ENCODE data around the gene MRPL20.
A peak's percentile ranks its signal among the peaks of the same experiment; 100 is the strongest.
"Not testable (repeated sequence)": the region's sequence is repeated elsewhere in the genome, so short reads cannot be mapped to it uniquely, and the experiment has no call there.

Gene MRPL20

DNA sequence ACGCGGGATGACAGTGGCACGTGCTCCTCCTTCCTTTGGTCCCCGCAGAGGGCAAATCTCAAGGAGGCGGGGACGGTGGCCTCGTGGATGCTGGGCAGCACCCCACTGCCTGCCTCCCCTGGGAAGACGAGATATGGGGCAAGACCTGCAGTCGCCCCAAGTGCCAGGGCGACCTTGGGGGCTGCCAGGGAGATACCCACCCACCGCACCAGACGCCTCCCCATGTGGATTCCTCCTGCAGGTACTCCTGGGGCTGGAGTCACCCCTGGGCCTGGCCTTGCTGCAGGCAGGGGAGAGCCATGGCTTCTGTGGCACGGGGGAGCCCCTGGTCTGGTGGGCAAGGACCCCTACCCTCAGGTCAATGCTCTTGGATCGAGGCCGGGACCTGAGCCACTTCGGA is 26.2 kb downstream of the MRPL20 start:
- no peak for DNase-seq

DNA sequence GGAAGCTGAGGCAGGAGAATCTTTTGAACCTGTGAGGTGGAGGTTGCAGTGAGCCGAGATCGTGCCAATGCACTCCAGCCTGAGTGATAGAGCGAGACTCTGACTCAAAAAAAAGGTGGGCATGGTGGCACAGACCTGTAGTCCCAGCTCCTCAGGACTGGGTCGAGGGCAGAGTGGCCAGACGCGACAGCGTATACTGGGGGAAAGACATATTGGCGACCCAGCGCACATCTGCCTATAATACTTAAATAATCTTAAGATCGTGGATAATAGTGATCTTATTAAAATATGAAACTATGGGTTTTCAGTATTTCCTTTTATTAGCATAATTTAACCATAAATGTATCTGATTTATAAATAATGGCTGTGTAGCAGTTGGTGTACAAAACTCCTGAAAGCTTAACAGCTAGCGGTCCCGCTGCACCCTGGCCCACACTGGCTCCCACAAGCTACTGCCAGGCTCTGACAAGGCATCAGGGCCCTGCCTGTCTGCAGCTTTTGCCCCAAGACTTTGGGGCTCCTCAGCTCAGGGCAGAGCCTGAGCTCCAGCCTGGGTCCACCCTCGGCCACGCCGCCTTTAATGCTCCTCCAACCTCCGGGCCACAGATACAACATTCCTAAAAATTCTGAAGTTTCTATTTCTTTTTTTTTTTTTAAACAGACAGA is 29.4 kb downstream of the MRPL20 start:
- no peak for DNase-seq

DNA sequence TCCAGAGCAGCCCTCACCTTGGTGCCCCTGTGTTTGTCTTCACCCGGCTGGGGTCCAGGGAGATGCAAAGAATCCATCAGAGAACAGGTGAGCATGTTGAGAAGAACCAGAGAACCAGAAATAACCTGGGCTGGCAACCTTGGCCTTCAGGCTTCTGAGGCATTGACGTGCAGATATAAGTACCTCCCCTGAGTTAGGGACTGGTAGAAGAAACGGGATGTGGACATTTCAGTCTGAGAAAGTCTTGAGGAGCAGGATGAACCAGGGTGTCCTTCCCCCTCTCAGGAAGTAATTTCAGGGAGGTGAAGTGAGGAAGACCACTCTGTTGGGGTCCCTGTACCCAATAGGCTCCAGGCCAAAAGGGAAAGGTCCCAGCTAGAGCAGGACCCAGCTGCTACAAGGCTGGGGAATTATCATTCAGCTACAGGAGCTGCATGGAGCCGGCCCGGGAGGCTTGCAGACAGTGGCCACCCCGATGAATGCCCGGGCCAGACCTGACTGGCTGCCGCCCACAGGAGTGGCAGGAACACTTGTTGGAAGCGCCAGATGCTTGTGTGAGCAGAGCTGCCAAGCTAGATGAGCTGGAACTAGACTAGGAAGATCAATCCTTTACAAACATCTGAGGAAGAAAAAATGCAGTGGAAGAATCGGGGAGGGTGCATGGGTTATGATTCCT is 30.4 kb downstream of the MRPL20 start:
- DNase-seq = no peak

DNA sequence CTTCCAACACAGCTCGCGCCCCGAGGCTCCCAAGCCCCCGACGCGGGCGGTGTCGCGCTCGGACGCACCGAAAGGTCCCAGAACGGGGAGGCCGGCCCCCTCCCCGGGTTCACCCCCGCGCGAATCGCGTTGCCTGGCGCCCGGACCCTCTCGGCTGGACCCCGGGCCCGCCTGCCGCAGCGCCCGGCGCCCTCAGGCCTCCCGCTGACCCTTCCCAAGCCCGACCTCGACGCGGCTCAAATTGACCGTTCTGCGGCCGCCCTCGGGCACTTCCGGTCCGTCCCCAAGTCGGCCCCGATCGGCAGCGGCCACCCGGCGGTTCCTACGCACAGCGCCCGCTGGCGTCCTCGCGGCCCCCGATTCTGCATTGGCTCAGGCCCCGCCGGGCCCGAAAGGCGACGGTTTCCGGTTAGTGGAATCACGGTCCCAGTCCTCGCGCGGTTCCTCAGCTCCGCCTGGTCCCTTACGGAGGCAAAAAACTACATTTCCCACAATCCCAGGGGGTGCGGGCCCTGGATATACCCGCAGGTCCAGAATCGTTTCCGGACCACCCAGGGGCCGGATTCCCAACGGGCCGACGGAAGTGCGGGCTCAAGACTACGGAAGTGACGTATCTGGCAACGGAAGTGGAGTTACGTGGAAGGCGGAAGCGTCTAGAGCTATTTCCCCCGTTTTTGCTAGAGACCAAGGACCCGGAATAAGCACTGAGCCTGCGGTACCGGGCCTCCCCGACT is 32.0 kb downstream of the MRPL20 start, which contains the start of gene AURKAIP1:
Gene AURKAIP1, minus strand, starts transcription at position 279 of the 734 bp plus-strand sequence. CDS start 451 bp downstream, outside the sequence.
- peak; percentile 97 for DNase-seq

DNA sequence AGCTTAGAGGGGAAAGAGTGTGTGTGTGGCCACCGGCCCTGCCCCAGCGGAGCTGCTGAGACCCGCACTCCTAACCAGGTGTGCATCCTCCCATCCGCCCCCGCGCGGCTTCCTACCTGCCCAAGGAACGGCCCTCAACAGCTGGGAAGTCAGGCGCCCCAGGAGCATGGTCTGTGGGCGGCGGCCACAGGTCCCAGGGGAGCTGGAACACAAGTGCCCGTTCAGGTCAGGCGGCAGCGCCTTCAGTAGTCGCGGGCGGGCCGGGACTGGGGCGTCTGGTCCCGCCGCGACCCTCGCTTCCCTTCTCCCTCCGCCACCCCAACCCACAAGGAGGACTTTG is 32.5 kb downstream of the MRPL20 start:
- DNase-seq = no peak

DNA sequence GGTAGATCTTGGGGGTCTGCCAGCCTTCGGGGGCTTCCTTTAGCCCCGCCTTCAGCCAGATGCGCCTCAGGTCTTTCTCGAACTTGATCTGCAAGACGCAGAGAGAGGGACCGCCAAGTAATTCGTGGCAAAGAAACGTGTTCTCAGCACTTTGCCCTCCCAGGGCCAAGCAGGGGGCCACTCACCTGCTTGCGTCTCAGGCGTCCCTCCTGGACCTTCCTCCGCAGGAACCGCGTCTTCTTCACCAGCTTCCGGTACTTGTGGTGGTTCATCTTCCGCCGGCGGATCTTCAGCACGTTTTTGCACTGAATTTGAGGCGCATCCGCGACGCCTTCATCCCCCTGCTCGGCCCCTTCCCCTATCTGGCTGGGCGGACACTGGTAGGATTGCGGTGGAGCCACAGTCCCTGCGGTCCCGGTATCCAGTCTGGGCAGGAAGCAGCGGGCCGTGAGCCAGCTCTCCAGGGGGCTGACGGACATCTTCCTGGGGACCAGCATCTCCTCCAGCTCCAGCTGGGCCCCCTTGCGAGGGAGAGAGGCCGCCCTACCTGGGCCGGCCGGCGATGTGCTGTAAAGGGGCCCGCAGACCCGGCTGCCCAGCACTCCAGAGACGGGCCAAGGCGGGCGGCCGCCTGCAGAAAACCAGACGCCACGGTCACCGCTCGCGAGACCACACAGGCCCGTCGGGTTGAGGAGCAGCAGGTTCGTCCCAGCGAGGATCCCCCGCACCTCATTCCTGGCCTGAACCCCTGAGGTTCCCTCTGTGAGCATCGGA is 33.1 kb downstream of the MRPL20 start:
- DNase-seq = no peak

DNA sequence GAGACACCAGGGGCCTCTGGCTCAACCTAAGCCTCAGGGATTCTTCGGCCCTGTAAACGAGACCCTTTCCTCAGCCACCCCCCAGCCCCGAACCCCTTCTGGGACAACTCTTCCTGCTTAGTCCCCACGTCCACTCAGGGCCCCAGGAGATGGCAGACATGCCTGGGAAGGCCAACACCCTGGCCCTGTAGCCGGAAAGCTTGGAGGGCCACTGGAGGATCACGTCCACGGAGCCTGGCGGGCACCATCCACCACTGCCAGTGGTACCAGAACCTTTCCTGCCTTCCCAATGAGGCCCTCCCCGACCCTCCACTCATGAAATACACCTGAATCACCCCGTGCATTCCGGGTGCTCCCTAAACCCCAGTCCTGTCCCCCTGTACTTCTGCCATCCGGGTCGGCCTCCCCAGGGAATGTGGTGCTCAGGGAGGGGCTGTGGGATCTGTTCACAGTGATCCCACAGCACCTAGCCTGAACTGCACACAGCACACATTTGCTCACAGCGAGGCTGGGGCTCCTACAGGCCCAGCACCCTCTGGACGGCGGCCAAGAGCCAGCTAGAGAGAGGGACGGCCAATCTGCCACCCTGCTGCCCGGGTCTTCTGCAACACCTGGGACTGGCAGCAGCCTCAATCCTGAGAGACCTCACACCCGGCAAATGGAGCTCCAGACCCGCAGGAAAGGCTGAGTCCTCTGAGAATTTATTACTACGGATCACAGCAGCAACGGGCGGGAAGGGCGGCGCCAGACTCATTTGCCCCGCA is 33.9 kb downstream of the MRPL20 start:
- DNase-seq = no peak

DNA sequence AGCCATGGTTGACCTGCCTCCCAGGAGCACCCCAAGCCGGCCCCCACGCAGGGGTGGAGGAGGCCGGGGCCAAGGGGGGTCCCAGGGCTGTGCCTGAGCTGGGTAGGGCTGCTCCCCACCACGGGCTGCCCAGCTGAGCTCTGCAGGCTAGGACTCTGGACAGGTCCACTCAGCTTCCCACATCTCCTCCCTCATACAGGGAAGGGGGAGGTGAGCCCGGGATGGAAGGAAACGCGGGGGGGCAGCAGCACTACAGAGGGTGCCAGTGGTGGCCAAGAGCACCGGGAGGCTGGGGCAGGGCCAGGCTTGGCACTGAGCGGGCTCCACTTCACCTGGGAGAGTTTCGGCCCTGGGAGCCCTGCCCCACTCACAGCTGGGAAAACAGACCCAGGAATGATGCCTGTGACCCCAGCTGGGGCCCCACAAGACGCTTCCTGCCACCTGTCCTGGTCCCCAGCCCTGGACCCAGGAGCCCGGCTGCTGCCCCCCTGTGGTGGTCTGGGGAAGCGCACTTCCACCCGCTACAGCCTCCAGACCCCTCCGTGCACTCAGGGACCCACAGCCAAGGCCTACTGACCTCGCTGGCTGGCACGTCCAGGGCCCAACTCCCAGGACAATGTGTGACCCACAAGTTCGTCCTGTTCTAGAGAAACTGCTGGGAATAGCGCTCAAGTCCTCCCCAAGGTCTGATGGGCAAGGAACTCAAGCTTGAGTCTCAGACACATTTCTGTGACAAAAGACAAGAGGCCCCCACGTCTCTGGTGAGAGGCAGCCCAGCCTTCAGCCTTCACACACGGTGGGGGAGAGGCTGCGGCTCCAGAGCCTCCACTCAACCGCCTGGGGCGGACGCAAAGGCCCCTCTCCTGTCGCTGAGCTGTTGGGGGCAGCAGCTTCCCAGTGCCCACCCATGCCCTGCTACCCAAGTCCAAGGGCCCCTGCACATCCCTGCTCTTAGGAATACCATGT is 35.1 kb downstream of the MRPL20 start:
- no peak for DNase-seq

DNA sequence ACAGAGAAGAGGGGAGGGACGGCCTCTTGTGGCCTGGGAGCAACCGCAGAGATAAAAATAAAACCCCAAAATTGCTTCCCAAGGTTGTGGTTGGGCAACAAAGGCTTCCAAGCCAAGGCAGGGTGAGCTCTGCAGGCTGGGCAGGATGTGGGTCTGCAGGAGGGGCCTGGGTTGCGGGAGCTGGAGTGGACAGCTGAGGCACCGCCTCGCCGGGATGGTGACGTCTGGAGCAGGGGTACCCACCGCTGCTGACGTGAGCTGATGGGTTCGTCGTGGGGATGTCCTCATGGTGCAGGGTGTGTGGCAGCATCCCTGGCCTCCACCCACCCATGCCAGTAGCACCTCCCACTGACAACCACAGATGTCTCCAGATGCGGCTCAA is 35.7 kb downstream of the MRPL20 start:
- no peak for DNase-seq

DNA sequence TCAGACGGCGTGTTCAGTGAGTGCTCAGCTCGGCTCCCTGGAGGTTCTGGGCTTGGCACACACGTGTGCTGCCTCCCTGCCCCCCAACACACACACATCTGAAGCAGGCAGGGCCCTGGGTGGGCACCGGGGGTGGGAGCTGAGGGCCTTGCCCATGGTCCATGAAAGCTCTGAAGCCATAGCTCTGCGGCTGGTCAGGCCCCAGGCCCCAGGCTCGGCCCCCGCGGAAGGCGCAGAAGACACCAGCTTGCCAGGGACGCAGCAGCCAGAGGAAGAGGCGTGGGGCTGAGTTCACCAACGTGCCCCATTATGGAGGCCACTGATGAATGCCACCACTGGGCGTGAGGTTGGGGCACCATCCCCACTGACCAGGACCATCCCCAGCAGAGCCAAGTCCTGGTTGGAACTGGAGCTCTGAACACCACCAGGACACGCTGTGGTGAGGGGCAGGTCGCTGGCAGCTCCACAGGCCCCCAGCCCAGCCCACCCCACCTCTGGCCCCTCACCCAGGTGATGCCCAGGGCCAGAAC is 36.3 kb downstream of the MRPL20 start:
- no peak for DNase-seq

DNA sequence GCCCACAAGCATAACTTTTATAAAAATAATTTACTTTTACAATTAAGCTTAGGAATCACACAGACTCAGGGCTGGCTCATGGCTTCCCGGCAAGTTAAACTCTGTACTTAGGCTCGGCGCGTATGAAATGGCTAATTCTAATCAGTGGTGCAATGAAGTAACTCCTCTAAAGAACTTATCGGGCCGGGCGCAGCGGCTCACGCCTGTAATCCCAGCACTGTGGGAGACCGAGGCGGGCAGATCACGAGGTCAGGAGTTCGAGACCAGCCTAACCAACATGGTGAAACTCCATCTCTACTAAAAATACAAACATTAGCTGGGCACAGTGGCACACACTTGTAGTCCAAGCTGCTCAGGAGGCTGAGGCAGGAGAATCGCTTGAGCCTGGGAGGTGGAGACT is 37.0 kb downstream of the MRPL20 start:
- not testable (repeated sequence) for DNase-seq

DNA sequence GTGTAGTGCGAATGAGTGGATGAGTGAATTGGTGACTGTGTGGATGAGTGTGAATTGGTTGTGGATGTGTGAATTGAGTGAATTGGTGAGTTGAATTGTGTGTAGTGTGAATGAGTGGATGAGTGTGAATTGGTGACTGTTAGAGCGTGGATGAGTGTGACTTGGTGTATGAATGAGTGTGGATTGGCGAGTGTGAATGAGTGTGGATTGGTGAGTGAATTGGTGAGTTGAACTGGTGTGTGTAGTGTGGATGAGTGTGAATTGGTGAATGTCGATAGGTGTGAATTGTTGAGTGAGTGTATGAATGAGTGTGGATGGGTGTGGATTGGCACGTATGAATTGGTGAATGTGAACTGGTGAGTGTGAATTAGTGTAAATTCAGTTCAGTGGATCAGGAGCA is 39.8 kb downstream of the MRPL20 start:
- no peak for DNase-seq

DNA sequence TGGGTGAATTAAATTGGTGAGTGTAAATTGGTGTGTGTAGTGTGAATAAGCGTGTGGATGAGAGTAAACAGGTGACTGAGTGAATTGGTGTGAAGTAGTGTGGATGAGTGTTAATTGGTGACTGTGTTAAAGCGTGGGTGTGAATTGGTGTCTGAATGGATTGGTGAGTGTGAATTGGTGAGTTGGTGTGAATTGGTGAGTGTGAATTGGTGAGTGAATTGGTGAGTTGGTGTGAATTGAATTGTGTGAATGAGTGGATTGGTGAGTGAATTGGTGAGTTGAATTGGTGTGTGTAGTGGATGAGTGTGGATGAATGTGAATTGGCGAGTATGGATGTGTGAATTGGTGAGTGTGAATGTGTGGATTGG is 40.4 kb downstream of the MRPL20 start:
- DNase-seq = no peak

DNA sequence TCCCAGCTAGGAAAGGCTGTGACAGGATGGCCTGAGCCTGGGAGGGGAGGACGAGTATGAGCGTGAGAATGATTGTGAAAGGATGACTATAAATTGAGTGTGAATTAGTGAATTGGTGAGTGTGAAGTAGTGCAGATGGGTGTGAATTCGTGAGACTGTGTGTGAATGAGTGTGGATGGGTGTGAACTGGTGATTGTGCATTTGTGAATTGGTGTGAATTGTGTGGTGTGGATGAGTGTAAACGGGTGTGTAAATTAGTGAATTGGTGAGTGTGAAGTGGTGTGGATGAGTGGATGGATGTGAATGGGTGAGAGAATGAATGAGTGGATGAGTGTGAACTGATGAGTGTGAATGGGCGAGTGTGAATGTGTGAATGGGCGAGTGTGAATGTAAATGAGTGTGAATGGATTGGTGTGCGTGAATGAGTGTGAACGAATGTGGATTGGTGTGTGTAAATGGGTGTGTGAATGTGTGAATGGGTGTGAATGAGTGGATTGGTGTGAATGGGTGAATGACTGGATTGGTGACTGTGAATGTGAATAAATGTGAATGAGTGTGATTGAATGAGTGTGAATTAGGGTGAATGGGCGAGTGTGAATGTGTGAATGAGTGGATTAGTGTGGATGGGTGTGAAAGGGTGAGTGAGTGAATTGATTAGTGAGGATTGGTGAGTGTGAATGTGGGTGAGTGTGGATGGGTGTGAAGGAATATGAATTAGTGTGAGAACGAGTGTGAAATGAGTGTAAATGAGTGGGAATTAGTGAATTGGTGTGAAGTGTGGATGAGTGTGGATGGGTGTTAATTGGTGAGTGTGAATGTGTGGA is 41.0 kb downstream of the MRPL20 start:
- DNase-seq = no peak

DNA sequence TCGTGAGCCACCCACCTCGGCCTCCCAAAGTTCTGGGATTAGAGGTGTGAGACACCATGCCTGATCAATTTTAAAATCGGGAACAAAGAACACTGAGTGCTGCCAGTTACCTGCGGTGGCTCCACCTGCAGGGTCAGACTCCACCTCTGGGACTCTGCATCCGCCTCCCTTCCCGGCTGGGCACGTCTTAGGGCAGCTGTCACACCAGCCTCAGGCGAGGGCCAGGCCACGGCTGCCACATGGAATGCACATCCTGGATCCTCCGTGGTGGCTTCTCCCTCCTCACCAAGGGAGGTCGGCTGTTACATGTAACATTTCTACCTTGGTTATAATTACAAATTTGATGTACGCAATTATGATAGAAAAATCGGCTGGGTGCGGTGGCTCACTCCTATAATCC is 42.8 kb downstream of the MRPL20 start:
- no peak for DNase-seq

DNA sequence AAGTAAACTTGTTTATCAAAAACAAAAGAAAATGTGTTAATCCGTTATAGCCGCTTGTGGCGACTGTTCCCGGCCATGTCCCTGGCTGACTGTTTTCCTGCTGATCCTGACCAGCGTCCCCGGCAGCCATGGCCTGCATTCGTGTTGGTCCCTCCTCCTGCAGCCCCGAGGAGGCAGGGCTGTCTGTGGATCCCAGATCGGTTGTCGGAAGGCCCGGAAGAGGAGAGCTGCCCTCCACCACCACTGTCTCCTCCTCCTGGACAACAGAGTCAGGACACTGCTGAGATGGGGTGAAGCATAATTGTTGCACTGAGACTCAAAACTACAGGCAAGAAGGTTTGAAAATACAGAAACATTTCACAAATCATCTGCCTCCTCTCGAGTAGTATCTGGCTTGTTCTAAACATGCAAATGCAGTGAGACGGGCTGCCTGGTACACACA is 45.1 kb downstream of the MRPL20 start:
- no peak for DNase-seq

DNA sequence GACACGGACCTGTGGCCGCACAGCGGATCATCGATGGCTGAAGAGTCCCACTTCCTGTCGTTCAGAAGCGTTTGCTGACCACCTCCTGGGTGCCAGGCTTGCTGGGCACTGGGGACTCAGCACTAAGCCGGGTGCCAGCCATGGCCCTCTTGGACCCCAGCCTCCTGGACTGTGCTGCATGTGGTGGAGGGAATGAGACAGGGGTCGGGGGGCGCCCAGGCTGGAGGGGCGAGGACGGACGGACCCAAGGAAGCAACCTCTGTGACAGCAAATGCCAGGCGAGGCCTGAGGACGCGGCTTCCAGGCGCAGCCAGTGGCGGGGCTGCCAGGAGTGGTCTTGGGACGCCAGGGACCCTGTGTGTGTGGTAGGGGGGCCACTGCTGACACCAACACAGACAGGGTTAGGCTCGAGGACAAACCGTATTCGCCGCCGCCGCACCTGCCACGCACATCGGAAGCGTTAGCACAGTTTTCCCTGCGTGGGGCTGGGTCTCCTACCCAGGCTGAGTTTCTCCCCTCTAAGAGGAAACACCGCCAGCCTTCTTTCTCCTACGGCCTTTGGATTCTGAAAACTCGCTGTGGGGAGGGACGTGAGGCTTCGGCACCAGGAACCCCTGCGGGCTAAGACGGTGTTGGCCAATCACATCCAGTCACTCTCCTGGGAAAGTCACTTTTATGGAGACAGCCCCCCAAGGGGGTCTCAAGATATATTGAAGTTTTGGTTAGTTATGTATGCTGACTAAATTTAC is 45.7 kb downstream of the MRPL20 start:
- DNase-seq = no peak

DNA sequence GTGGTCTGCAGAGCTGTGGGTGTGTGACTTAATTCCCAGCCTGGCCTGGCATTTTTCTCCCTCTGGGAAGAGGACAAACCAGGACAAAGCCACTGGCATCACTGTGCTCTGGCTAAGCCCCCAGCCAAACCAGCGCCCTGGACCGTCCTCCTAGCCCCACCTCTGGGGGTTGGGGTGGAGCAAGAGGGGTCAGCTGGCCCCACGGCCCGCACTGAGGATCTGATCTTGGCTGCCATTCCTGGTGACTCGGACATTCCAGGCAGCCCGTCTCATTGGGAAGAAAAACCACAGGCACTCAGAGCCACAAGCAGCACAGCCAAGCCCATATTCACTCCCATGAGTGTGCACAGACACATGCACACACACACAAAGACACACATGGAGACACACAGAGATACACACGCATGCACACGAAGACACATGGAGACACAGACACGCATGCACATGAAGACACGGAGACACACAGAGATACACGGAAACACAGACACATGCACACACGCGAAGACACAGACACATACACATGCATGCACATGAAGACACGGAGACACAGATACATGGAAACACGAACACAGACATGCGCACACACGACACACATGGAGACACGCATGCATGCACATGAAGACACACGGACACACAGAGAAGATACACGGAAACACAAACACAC is 46.5 kb downstream of the MRPL20 start:
- DNase-seq = no peak

All from DMS 273 treated with DMSO at 0.1 percent for 48 hours (cell line).